BE2C (cell line): ENCODE data around the gene PRTFDC1.
"Not testable (repeated sequence)": the region's sequence is repeated elsewhere in the genome, so short reads cannot be mapped to it uniquely, and the experiment has no call there.

ENCODE experiments used
- DNase-seq: peaks from one replicate; pipeline ENCODE4 v3.0.0-alpha.2; 2020
- H3K27me3 ChIP-seq: fragments of 250-450 bp; sonication (Bioruptor Pico); 2 replicates; pipeline ENCODE4 v1.5.1; 2020; ENCODE audit warnings: mild to moderate bottlenecking
- H3K36me3 ChIP-seq: fragments of 250-450 bp; sonication (Bioruptor Pico); 2 replicates; pipeline ENCODE4 v1.5.1; 2020; ENCODE audit warnings: mild to moderate bottlenecking
- H3K4me1 ChIP-seq: fragments of 250-450 bp; sonication (Bioruptor Pico); 2 replicates; pipeline ENCODE4 v1.5.1; 2020
- H3K4me3 ChIP-seq: 2 replicates; pipeline ENCODE4 v1.5.1; 2011; ENCODE audit warnings: low read depth, low read length
- H3K9me3 ChIP-seq: fragments of 250-450 bp; sonication (Bioruptor Pico); 2 replicates; pipeline ENCODE4 v1.5.1; 2020
- CTCF ChIP-seq: IDR thresholded peaks from 2 replicates; pipeline ENCODE4 v1.5.1; 2012; ENCODE audit warnings: mild to moderate bottlenecking, low read depth, low read length

PRTFDC1 gene

GRCh38 chr10:24962995-24963394 is 10.6 kb upstream of the PRTFDC1 start:
- no peaks in the 10 kb centered on the region for H3K27me3 ChIP-seq
- no peaks in the 10 kb centered on the region for H3K4me1 ChIP-seq
- H3K9me3 ChIP-seq = no peaks in the 10 kb centered on the region
- no peak overlapping the region for H3K4me3 ChIP-seq
- H3K36me3 ChIP-seq = no peaks in the 10 kb centered on the region
- DNase-seq = no peak
- no peak for TF ChIP-seq CTCF

GRCh38 chr10:24961582-24961981 is 9.2 kb upstream of the PRTFDC1 start:
- Histone ChIP-seq H3K36me3 (no peaks in the 10 kb centered on the region), H3K4me1 (no peaks in the 10 kb centered on the region), H3K27me3 (no peaks in the 10 kb centered on the region), H3K4me3 (no peak overlapping the region), H3K9me3 (no peaks in the 10 kb centered on the region)
- no peak for TF ChIP-seq CTCF
- no peak for DNase-seq

- Histone ChIP-seq H3K4me1 (no peaks in the 10 kb centered on the region), H3K9me3 (no peaks in the 10 kb centered on the region), H3K36me3 (no peaks in the 10 kb centered on the region), H3K27me3 (no peaks in the 10 kb centered on the region), H3K4me3 (no peak overlapping the region)
- no peak for DNase-seq
- no peak for TF ChIP-seq CTCF
Measured at GRCh38 chr10:24959382-24959730, 7.0 kb upstream of the PRTFDC1 start.

GRCh38 chr10:24958721-24959381 is 6.4 kb upstream of the PRTFDC1 start:
- no peak for DNase-seq
- H3K36me3 ChIP-seq = no peaks in the 10 kb centered on the region
- TF ChIP-seq CTCF = no peak
- H3K27me3 ChIP-seq = no peaks in the 10 kb centered on the region
- no peak overlapping the region for H3K4me3 ChIP-seq
- no peaks in the 10 kb centered on the region for H3K4me1 ChIP-seq
- no peaks in the 10 kb centered on the region for H3K9me3 ChIP-seq

- Histone ChIP-seq H3K9me3 (no peaks in the 10 kb centered on the region), H3K27me3 (no peaks in the 10 kb centered on the region), H3K36me3 (no peaks in the 10 kb centered on the region), H3K4me1 (peaks cover 2% of the 10 kb centered on the region), H3K4me3 (no peak overlapping the region)
- no peak for DNase-seq
- TF ChIP-seq CTCF = no peak
Measured at GRCh38 chr10:24958091-24958720, 5.8 kb upstream of the PRTFDC1 start.

GRCh38 chr10:24957624-24958051 is 5.2 kb upstream of the PRTFDC1 start:
- H3K4me1 ChIP-seq, H3K27me3 ChIP-seq, H3K9me3 ChIP-seq, H3K36me3 ChIP-seq, H3K4me3 ChIP-seq, DNase-seq: not testable (repeated sequence)
